GM03348 (cell line): ENCODE data around the gene GANAB.
"Not testable (repeated sequence)": the region's sequence is repeated elsewhere in the genome, so short reads cannot be mapped to it uniquely, and the experiment has no call there.

Experiments used
- DNase-seq: peaks from one replicate; pipeline ENCODE4 v3.0.0; 2012; ENCODE audit warnings: low spot score

GANAB gene

GRCh38 chr11:62645946-62646824 lies at the start of gene GANAB:
Gene GANAB, minus strand, starts transcription at chr11:62646613. Its CDS starts 14 bp downstream, at chr11:62646599.
- peak; percentile 99 for DNase-seq

- peak; percentile 82 for DNase-seq
Observed at GRCh38 chr11:62694455-62695167, 48.2 kb upstream of the GANAB start.

GRCh38 chr11:62693624-62694023 lies 47.2 kb upstream of the GANAB start:
- DNase-seq, result not testable (repeated sequence)

GRCh38 chr11:62689421-62690183 lies 43.2 kb upstream of the GANAB start, which contains the start of gene LRRN4CL:
Gene LRRN4CL, minus strand, starts transcription at chr11:62689530. Its CDS starts 1,022 bp downstream, at chr11:62688508.
- peak; percentile 96 for DNase-seq

- DNase-seq, result peak; percentile 15
Observed at GRCh38 chr11:62688491-62688890, 42.1 kb upstream of the GANAB start.

GRCh38 chr11:62687508-62688396 lies 41.3 kb upstream of the GANAB start:
- DNase-seq, result peak; percentile 21

GRCh38 chr11:62682518-62682917 lies 36.1 kb upstream of the GANAB start:
- no peak for DNase-seq

- DNase-seq, result peak; percentile 82
Observed at GRCh38 chr11:62680825-62681240, 34.4 kb upstream of the GANAB start.

GRCh38 chr11:62678770-62679696 lies 32.6 kb upstream of the GANAB start, which contains the start of gene UBXN1:
Gene UBXN1, minus strand, starts transcription at chr11:62679073. Its CDS starts 150 bp downstream, at chr11:62678923.
- peak; percentile 92 for DNase-seq

GRCh38 chr11:62678433-62678769 lies 32.0 kb upstream of the GANAB start:
- no peak for DNase-seq

GRCh38 chr11:62677714-62678113 lies 31.3 kb upstream of the GANAB start:
- no peak for DNase-seq

- DNase-seq, result no peak
Observed at GRCh38 chr11:62677156-62677555, 30.7 kb upstream of the GANAB start.

- DNase-seq, result no peak
Observed at GRCh38 chr11:62676698-62677097, 30.3 kb upstream of the GANAB start.

- not testable (repeated sequence) for DNase-seq
Observed at GRCh38 chr11:62675415-62675814, 29.0 kb upstream of the GANAB start.

GRCh38 chr11:62673196-62673525 lies 26.7 kb upstream of the GANAB start:
- DNase-seq, result no peak

- DNase-seq, result peak; percentile 75
Observed at GRCh38 chr11:62671608-62672389, 25.4 kb upstream of the GANAB start, which contains the start of the genes LBHD1 and UQCC3. Gene LBHD1, minus strand, starts transcription at chr11:62672267. Its CDS starts 2,236 bp downstream, at chr11:62670031. Gene UQCC3, plus strand, starts transcription at chr11:62671673. Its CDS starts 73 bp downstream, at chr11:62671746.

GRCh38 chr11:62671236-62671607 lies 24.8 kb upstream of the GANAB start:
- DNase-seq, result no peak

- DNase-seq, result no peak
Observed at GRCh38 chr11:62669420-62670161, 23.2 kb upstream of the GANAB start.
